ENCODE results near the gene DIAPH3. TPM values are rescaled to one million over a fixed set of nuclear protein-coding genes. Genes with fewer than 3 reads are reported as not detected.

The DIAPH3 gene
- polyA plus RNA-seq, 2 of the 4 experiments (the other 2 are of a cell fraction) = 10.8 to 13.6 TPM

DNA sequence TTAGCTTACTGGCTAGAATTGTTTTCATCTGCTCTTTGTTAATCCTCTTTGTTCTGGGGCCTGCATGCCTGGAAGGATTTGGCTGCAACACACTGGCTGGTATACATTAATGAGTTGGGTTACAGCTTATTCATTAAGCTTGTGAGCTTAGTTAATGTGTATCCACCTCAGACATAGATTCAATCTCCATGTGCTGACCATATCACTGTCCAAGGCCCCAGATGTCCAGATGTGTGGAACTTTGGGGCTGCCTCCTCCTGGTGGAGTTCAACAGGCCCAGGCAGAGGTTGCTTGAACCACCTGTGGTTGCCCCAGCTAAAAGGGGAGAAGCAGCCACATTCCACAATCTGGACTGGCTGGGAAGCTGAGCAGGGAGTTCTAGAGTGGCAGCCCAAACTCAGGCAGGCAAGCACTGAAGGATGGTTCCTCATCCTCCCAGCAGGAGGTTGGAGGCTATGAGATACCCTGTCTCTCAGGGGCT is 5.4 kb downstream of the DIAPH3 start:
- DNase-seq (ENCODE audit: low read depth in 1 of 2, low spot score in 1 of 2) = no peak
- no peak for ATAC-seq
- Histone ChIP-seq H3K27ac (no peak overlapping the region), H3K4me2 (no peak overlapping the region), H3K9me3 (no peaks in the 10 kb centered on the region), H3K4me1 (no peaks in the 10 kb centered on the region), H3K4me3 (no peak overlapping the region)
- TF ChIP-seq KDM1A (IDR thresholded peaks at IDR 0.05; ENCODE audit: low read depth) (no peak), HOXB5 (CRISPR knock-in tag; IDR thresholded peaks at IDR 0.05) (no peak), ZNF302 (CRISPR knock-in tag; IDR thresholded peaks at IDR 0.05) (no peak), CEBPB (IDR thresholded peaks at IDR 0.05) (no peak)
- no peak for FAIRE-seq
- ChIA-PET POLR2A (no interaction called here), CTCF (interaction anchor here (0.9 kb wide), 1 partner anchor 23 kb away, joined by 3 read pairs; no protein-coding TSS in a partner anchor)

DNA sequence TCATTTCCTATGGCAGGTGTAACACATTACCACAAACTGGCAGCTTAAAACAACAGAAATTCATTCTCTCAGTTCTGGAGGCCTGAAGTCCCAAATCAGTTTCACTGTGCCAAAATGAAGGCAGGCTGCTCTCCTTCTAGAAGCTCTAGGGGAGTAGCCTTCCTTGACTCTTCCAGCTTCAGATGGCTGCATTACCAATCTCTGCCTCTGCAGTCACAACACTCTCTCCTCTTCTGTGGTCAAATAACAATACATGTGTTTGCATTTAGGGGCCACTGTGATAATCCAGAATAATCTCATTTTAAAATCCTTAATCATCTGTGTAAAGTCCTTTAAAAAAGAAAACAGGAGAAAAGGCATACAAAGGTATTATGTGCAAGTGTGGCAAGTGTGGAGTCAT is 7.8 kb downstream of the DIAPH3 start:
- DNase-seq (ENCODE audit: low read depth in 1 of 2, low spot score in 1 of 2) (no peak), FAIRE-seq (no peak), ATAC-seq (peak; percentile 56; a peak in 2 of 6 replicates)
- Histone ChIP-seq H3K27ac (no peak overlapping the region), H3K4me2 (no peak overlapping the region), H3K9me3 (no peaks in the 10 kb centered on the region), H3K4me3 (no peak overlapping the region), H3K4me1 (no peaks in the 10 kb centered on the region)
- TF ChIP-seq RCOR1 (IDR thresholded peaks at IDR 0.05; ENCODE audit: low read depth, low read length) (no peak), ZFP36 (IDR thresholded peaks at IDR 0.05; ENCODE audit: borderline replicate concordance, partially characterized antibody) (no peak), ZC3H11A (IDR thresholded peaks at IDR 0.05) (no peak), POLR2A (IDR thresholded peaks at IDR 0.05; ENCODE audit: low read length) (no peak), ZSCAN20 (CRISPR knock-in tag; IDR thresholded peaks at IDR 0.05) (no peak), CBX2 (IDR thresholded peaks at IDR 0.05; ENCODE audit: borderline replicate concordance, low read depth) (no peak), PHF8 (IDR thresholded peaks at IDR 0.05; ENCODE audit: borderline replicate concordance, low read depth) (no peak), MAX (IDR thresholded peaks at IDR 0.05) (no peak), TP53 (CRISPR knock-in tag; IDR thresholded peaks at IDR 0.05) (no peak), CHD2 (IDR thresholded peaks at IDR 0.05; ENCODE audit: low read length, partially characterized antibody) (no peak), FOXS1 (CRISPR knock-in tag; IDR thresholded peaks at IDR 0.05) (no peak), PBX3 (IDR thresholded peaks at IDR 0.05) (no peak), MAFK (IDR thresholded peaks at IDR 0.05; ENCODE audit: partially characterized antibody) (no peak), ELK1 (IDR thresholded peaks at IDR 0.05; ENCODE audit: low read depth, low read length) (no peak), RAD21 (conservative IDR thresholded peaks at IDR 0.05 in 1 of 2, IDR thresholded peaks at IDR 0.05 in 1 of 2) (no peak)
- TF ChIP-seq, protein P1, sequence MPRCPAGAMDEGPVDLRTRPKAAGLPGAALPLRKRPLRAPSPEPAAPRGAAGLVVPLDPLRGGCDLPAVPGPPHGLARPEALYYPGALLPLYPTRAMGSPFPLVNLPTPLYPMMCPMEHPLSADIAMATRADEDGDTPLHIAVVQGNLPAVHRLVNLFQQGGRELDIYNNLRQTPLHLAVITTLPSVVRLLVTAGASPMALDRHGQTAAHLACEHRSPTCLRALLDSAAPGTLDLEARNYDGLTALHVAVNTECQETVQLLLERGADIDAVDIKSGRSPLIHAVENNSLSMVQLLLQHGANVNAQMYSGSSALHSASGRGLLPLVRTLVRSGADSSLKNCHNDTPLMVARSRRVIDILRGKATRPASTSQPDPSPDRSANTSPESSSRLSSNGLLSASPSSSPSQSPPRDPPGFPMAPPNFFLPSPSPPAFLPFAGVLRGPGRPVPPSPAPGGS (IDR thresholded peaks at IDR 0.05) = no peak
- TF ChIP-seq, protein P2, sequence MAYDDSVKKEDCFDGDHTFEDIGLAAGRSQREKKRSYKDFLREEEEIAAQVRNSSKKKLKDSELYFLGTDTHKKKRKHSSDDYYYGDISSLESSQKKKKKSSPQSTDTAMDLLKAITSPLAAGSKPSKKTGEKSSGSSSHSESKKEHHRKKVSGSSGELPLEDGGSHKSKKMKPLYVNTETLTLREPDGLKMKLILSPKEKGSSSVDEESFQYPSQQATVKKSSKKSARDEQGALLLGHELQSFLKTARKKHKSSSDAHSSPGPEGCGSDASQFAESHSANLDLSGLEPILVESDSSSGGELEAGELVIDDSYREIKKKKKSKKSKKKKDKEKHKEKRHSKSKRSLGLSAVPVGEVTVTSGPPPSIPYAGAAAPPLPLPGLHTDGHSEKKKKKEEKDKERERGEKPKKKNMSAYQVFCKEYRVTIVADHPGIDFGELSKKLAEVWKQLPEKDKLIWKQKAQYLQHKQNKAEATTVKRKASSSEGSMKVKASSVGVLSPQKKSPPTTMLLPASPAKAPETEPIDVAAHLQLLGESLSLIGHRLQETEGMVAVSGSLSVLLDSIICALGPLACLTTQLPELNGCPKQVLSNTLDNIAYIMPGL (CRISPR knock-in tag; IDR thresholded peaks at IDR 0.05; ENCODE audit: borderline replicate concordance) = no peak
- TF ChIP-seq, protein P3, sequence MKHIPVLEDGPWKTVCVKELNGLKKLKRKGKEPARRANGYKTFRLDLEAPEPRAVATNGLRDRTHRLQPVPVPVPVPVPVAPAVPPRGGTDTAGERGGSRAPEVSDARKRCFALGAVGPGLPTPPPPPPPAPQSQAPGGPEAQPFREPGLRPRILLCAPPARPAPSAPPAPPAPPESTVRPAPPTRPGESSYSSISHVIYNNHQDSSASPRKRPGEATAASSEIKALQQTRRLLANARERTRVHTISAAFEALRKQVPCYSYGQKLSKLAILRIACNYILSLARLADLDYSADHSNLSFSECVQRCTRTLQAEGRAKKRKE (CRISPR knock-in tag; IDR thresholded peaks at IDR 0.05; ENCODE audit: low read depth) = no peak
- CTCF ChIA-PET = no interaction called here
- POLR2A ChIA-PET = no interaction called here
